Right lobe of liver (tissue), 6 donors: ENCODE data around the gene TFRC. TPM values are rescaled to one million over a fixed set of nuclear protein-coding genes. Genes with fewer than 3 reads are reported as not detected.
A peak's percentile ranks its signal among the peaks of the same experiment; 100 is the strongest.
"Not testable (repeated sequence)": the region's sequence is repeated elsewhere in the genome, so short reads cannot be mapped to it uniquely, and the experiment has no call there.

Source experiments
- ATAC-seq, 4 donors: fragments of 200-7000 bp; cut with Tn5 transposase; one replicate each; pipeline ENCODE4 v1.9.1; 2020; ENCODE audit warnings: mild to moderate bottlenecking in 4 of 4, moderate library complexity in 4 of 4
- DNase-seq, 3 donors: peaks; one replicate each; pipeline ENCODE4 v3.0.0-alpha.2; 2020
- H3K27ac ChIP-seq, 3 donors: fragments of 200-600 bp; one replicate each; pipeline ENCODE4 v1.8.0; 2022
- H3K27me3 ChIP-seq, 2 donors: fragments of 200-600 bp; one replicate each; pipeline ENCODE4 v1.8.0; 2022
- H3K36me3 ChIP-seq, 4 donors: fragments of 200-600 bp; sonication (generic) in 1 of 4; one replicate each; pipeline versions ENCODE4 v1.5.1 to v1.8.0; 2017 to 2022; ENCODE audit warnings: control low read depth in 1 of 4
- H3K4me1 ChIP-seq, 4 donors: fragments of 200-600 bp; sonication (generic) in 1 of 4; one replicate each; pipeline versions ENCODE4 v1.5.1 to v1.8.0; 2017 to 2022; ENCODE audit warnings: control low read depth in 1 of 4
- H3K4me3 ChIP-seq, 3 donors: fragments of 200-600 bp; one replicate each; pipeline ENCODE4 v1.8.0; 2022
- H3K9me3 ChIP-seq, 4 donors: fragments of 200-600 bp; sonication (generic) in 1 of 4; one replicate each; pipeline versions ENCODE4 v1.5.1 to v1.8.0; 2017 to 2022; ENCODE audit warnings: control low read depth in 1 of 4
- CTCF ChIP-seq, 4 donors: fragments of 200-600 bp in 3 of 4; fragments of 450-650 bp in 1 of 4; IDR thresholded peaks; one replicate each; pipeline versions ENCODE4 v1.5.1 to v1.8.0; 2016 to 2022; ENCODE audit warnings: antibody characterized with exemption in 4 of 4, mild to moderate bottlenecking in 2 of 4
- POLR2A ChIP-seq: fragments of 450-650 bp; IDR thresholded peaks from one replicate; pipeline ENCODE4 v1.6.1; 2017; ENCODE audit warnings: antibody characterized with exemption, mild to moderate bottlenecking
- WGBS: methylation state at CpG from one replicate; pipeline ENCODE4 v1.1.6; 2018; ENCODE audit warnings: low coverage, low lambda C conversion rate; ENCODE audit not compliant: insufficient coverage; ENCODE audit errors: missing lambda C conversion rate; 5-methylcytosine and 5-hydroxymethylcytosine counted together
- intact Hi-C, 2 donors: fragments of 100-400 bp; cut with DNase I; formaldehyde crosslinking; loops; one replicate each; pipeline versions ENCODE4 v1.11.2 to v1.14.1; 2022
- total RNA-seq, 6 experiments: library from RNA; depleted of rRNA in 2 of 6; stranded (reverse); fragments of >200 nt in 2 of 6; fragmentation: NEBNext Ultra II Directional in 3 of 6; extraction: Animal tissue kit (Norgen Biotek cat#: 25700) in 3 of 6; gene quantifications; one replicate each; pipeline versions ENCODE4 v1.1.0 to v1.2.4, GENCODE V29; 2016 to 2023
- donor health status: DM: no; HTN: yes; CAD: no.
- donor health status: DM: no; HTN: no; CAD: no.
- donor health status: DM: no; HTN: no; CAD: no.
- donor health status: DM: no; HTN: yes; CAD: no.
- donor health status: DM: no; HTN: yes; CAD: no.

Gene TFRC
- total RNA-seq, 6 experiments from 2014 or later: 20.5 to 132 (median 70.7) TPM

DNA sequence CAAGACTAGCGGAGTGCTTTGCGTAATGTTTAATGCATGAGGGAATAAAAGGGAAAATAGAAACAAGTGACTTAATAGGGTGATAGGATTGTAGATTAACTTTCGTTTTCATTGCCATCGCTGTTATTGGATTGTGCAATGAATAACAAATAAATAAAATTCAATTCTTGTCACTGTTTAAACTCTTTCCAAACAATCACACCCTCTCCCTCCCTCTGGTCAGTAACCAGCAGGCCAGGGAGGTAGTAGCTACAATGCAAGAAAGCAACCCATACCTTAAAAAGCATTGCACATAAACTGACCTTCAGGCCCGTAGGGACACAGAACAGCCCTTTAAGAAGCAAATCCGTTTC, 705 bp upstream of the TFRC start:
- intact Hi-C loops: loop anchor here in 1 of 2 donors (10.0 kb wide), 1 partner anchor 62 kb away; no protein-coding TSS in a partner anchor
- 13% methylated on average over 6 of the region's 6 CpGs for WGBS
- H3K9me3 ChIP-seq: no peaks in the 10 kb centered on the region

DNA sequence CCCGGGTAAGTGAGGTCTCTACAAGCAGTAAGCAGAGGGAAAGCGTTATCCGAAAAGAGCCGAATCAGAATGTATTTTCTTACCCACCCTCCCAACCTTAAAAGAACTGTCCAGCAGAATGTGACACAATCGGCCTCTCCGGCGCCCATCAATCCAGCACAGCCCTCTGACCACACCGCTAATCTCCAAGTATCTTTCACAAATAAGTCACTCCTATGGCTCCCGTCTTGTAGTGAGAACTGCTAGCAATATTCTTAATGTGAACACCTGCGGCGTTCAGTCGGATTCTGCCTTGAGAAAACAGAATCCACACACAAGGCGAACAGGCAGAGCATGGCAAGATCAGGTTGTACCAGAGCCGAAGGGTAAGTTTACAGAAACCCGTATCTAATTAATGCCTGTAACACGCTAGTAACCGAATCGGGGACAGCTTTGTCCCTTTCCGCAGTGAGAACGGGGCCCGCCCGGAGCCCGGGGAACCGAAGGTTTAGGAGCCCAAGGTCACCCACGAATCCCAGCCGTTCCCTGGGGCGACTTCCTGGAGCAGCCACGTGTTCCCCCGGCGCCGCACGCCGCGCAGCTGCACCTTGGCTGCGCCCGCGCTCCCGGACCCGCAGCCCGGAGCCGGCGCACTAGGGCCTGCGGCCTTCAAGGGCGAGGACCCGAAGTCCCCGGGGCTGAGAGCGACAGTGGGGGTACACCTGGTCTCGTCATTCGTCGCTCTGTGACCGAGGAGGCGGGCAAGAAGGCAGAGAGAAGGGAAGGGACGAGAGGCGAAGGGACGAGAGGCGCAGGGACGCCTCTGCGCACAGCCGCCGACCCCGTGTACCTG, 672 bp downstream of the TFRC start:
- peak; percentile 52 to 72 (median 69) for ATAC-seq
- DNase-seq: peak; percentile 75 to 84 (median 79)
- Histone ChIP-seq H3K4me3 (peak overlapping the region; percentile 87 to 99 (median 97)), H3K27me3 (no peaks in the 10 kb centered on the region), H3K9me3 (no peaks in the 10 kb centered on the region), H3K36me3 (peaks cover 0 to 5% (median 2%) of the 10 kb centered on the region in 4 donors), H3K27ac (peak overlapping the region; percentile 96 to 98 (median 97)), H3K4me1 (peaks cover 0 to 20% (median 4%) of the 10 kb centered on the region in 4 donors)
- intact Hi-C loops: loop anchor here in 1 of 2 donors (10.0 kb wide), 1 partner anchor 64 kb away; no protein-coding TSS in a partner anchor
- WGBS: 1% methylated on average over 21 of the region's 61 CpGs
- TF ChIP-seq POLR2A (no peak), CTCF (IDR thresholded peaks at IDR 0.05) (no peak)

More for the DNA sequence above, 705 bp upstream of the TFRC start:
- Histone ChIP-seq H3K4me1 (peaks cover 0 to 20% (median 4%) of the 10 kb centered on the region in 4 donors), H3K27ac (peak overlapping the region; percentile 96 to 98 (median 97)), H3K4me3 (peak overlapping the region; percentile 87 to 99 (median 97)), H3K36me3 (no peaks in the 10 kb centered on the region), H3K27me3 (no peaks in the 10 kb centered on the region)
- peak in 1 of 3 donors; percentile 65 for DNase-seq
- ATAC-seq: peak; percentile 63 to 74 (median 70)
- TF ChIP-seq CTCF (IDR thresholded peaks at IDR 0.05): no peak
- TF ChIP-seq POLR2A: no peak

- intact Hi-C loops: loop anchor here in 1 of 2 donors (10.0 kb wide), 1 partner anchor 65 kb away; no protein-coding TSS in a partner anchor
- not testable (repeated sequence) for H3K9me3 ChIP-seq, DNase-seq, H3K27me3 ChIP-seq, ATAC-seq, H3K27ac ChIP-seq
- Histone ChIP-seq H3K36me3 (peaks cover 0 to 14% (median 4%) of the 10 kb centered on the region in 4 donors), H3K4me3 (peak overlapping the region; percentile 87 to 99 (median 97)), H3K4me1 (peaks cover 0 to 20% (median 4%) of the 10 kb centered on the region in 4 donors)
- WGBS: 40% methylated on average over 20 of the region's 23 CpGs
Measured at GRCh38 chr3:196080101-196080846, 1.6 kb downstream of the TFRC start.

- Histone ChIP-seq H3K4me1 (peaks cover 0 to 20% (median 4%) of the 10 kb centered on the region in 4 donors), H3K36me3 (peaks cover 0 to 20% (median 6%) of the 10 kb centered on the region in 4 donors), H3K9me3 (no peaks in the 10 kb centered on the region), H3K27me3 (no peaks in the 10 kb centered on the region), H3K27ac (no peak overlapping the region), H3K4me3 (no peak overlapping the region)
- no peak for DNase-seq
- WGBS: 65% methylated on average over 3 of the region's 3 CpGs
- intact Hi-C loops: loop anchor here in 1 of 2 donors (10.0 kb wide), 1 partner anchor 65 kb away; no protein-coding TSS in a partner anchor
- no peak for ATAC-seq
- TF ChIP-seq POLR2A (no peak), CTCF (IDR thresholded peaks at IDR 0.05) (no peak)
Measured at GRCh38 chr3:196079682-196080081, 2.2 kb downstream of the TFRC start.
